ENCODE measurements around the gene CSNK1G1. TPM values are rescaled to one million over a fixed set of nuclear protein-coding genes. Genes with fewer than 3 reads are reported as not detected.

The CSNK1G1 gene
- total RNA-seq, 1 donor = 34.0 TPM

DNA sequence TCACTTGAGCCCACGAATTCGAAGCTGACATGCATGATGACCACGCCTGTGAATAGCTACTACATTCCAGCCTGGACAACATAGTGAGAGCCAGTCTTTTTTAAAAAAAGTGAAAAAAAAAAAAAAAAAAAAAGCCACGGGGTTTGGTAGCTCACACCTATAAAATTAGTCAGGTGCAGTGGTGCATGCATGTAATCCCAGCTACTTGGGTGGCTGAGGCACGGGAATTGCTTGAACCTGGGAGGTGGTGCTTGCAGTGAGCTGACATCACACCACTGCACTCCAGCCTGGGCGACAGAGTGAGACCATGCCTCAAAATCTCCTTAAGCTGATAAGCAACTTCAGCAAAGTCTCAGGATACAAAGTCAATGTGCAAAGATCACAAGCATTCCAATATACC is 44.4 kb downstream of the CSNK1G1 start:
- H3K36me3 ChIP-seq (ENCODE audit: insufficient read depth, low read length) = no peaks in the 10 kb centered on the region
- H3K4me3 ChIP-seq (ENCODE audit: insufficient read depth, low read length) = no peak overlapping the region
- H3K27me3 ChIP-seq (ENCODE audit: insufficient read depth, low read length) = no peaks in the 10 kb centered on the region
- peaks cover 15% of the 10 kb centered on the region for H4K20me1 ChIP-seq (ENCODE audit: insufficient read depth, low read length)
- no peak overlapping the region for H3K4me2 ChIP-seq (ENCODE audit: insufficient read depth, low read length)
- H3K4me1 ChIP-seq (ENCODE audit: insufficient read depth, low read length) = peaks cover 4% of the 10 kb centered on the region
- DNase-seq (ENCODE audit: insufficient read length, low spot score, missing footprints) = no peak
- H3K79me2 ChIP-seq (ENCODE audit: insufficient read depth, low read length) = peaks cover 71% of the 10 kb centered on the region
- no peak overlapping the region for H2AFZ ChIP-seq (ENCODE audit: low read length)
- TF ChIP-seq, protein P1, sequence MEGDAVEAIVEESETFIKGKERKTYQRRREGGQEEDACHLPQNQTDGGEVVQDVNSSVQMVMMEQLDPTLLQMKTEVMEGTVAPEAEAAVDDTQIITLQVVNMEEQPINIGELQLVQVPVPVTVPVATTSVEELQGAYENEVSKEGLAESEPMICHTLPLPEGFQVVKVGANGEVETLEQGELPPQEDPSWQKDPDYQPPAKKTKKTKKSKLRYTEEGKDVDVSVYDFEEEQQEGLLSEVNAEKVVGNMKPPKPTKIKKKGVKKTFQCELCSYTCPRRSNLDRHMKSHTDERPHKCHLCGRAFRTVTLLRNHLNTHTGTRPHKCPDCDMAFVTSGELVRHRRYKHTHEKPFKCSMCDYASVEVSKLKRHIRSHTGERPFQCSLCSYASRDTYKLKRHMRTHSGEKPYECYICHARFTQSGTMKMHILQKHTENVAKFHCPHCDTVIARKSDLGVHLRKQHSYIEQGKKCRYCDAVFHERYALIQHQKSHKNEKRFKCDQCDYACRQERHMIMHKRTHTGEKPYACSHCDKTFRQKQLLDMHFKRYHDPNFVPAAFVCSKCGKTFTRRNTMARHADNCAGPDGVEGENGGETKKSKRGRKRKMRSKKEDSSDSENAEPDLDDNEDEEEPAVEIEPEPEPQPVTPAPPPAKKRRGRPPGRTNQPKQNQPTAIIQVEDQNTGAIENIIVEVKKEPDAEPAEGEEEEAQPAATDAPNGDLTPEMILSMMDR (IDR thresholded peaks at IDR 0.05; ENCODE audit: extremely low read depth, low read depth, low read length) = no peak
- no peaks in the 10 kb centered on the region for H3K9me3 ChIP-seq (ENCODE audit: low read depth, low read length)
- no peak overlapping the region for H3K27ac ChIP-seq (ENCODE audit: low read depth, low read length)

DNA sequence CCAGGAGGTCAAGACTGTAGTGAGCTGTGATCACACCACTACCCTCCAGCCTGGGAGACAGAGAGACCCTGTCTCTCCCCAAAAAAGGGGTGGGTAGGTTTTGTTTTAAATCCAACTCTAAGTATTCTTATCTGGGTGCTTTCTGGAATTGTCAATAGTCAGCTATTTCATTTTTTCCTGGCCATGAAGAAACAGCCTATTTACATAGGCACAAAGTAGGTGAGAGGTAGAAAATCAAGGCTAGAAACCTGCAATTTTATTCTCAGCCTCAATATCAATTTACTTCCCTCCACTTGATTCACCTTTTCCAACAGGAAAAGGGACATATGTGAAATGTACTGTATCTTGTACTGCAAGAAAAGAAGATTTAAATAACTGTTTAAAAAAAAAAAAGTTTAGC is 45.9 kb downstream of the CSNK1G1 start:
- H4K20me1 ChIP-seq (ENCODE audit: insufficient read depth, low read length) = peaks cover 19% of the 10 kb centered on the region

GRCh38 chr15:64305261-64305660 is 50.7 kb downstream of the CSNK1G1 start:
- H3K27me3 ChIP-seq (ENCODE audit: insufficient read depth, low read length) = no peaks in the 10 kb centered on the region
- no peak overlapping the region for H3K27ac ChIP-seq (ENCODE audit: low read depth, low read length)
- H3K4me1 ChIP-seq (ENCODE audit: insufficient read depth, low read length) = no peaks in the 10 kb centered on the region
- H3K4me3 ChIP-seq (ENCODE audit: insufficient read depth, low read length) = no peak overlapping the region
- no peak overlapping the region for H3K4me2 ChIP-seq (ENCODE audit: insufficient read depth, low read length)
- H3K9me3 ChIP-seq (ENCODE audit: low read depth, low read length) = no peaks in the 10 kb centered on the region
- DNase-seq (ENCODE audit: insufficient read length, low spot score, missing footprints) = no peak
- no peak overlapping the region for H2AFZ ChIP-seq (ENCODE audit: low read length)
- TF ChIP-seq, protein P1 (IDR thresholded peaks at IDR 0.05; ENCODE audit: extremely low read depth, low read depth, low read length) = no peak
- H3K79me2 ChIP-seq (ENCODE audit: insufficient read depth, low read length) = peaks cover 69% of the 10 kb centered on the region
- peaks cover 16% of the 10 kb centered on the region for H4K20me1 ChIP-seq (ENCODE audit: insufficient read depth, low read length)
- peaks cover 6% of the 10 kb centered on the region for H3K36me3 ChIP-seq (ENCODE audit: insufficient read depth, low read length)

More for the DNA sequence above, 45.9 kb downstream of the CSNK1G1 start:
- no peak overlapping the region for H3K4me2 ChIP-seq (ENCODE audit: insufficient read depth, low read length)
- H3K27me3 ChIP-seq (ENCODE audit: insufficient read depth, low read length) = no peaks in the 10 kb centered on the region
- peaks cover 4% of the 10 kb centered on the region for H3K4me1 ChIP-seq (ENCODE audit: insufficient read depth, low read length)
- TF ChIP-seq, protein P1 (IDR thresholded peaks at IDR 0.05; ENCODE audit: extremely low read depth, low read depth, low read length) = no peak
- no peaks in the 10 kb centered on the region for H3K36me3 ChIP-seq (ENCODE audit: insufficient read depth, low read length)
- no peaks in the 10 kb centered on the region for H3K9me3 ChIP-seq (ENCODE audit: low read depth, low read length)
- H3K79me2 ChIP-seq (ENCODE audit: insufficient read depth, low read length) = peaks cover 73% of the 10 kb centered on the region
- DNase-seq (ENCODE audit: insufficient read length, low spot score, missing footprints) = no peak
- H3K4me3 ChIP-seq (ENCODE audit: insufficient read depth, low read length) = no peak overlapping the region
- no peak overlapping the region for H3K27ac ChIP-seq (ENCODE audit: low read depth, low read length)
- no peak overlapping the region for H2AFZ ChIP-seq (ENCODE audit: low read length)

GRCh38 chr15:64289550-64289949 is 66.4 kb downstream of the CSNK1G1 start:
- Histone ChIP-seq H3K4me2 (ENCODE audit: insufficient read depth, low read length) (no peak overlapping the region), H3K27me3 (ENCODE audit: insufficient read depth, low read length) (no peaks in the 10 kb centered on the region), H2AFZ (ENCODE audit: low read length) (no peak overlapping the region), H4K20me1 (ENCODE audit: insufficient read depth, low read length) (peaks cover 19% of the 10 kb centered on the region), H3K9me3 (ENCODE audit: low read depth, low read length) (no peaks in the 10 kb centered on the region), H3K27ac (ENCODE audit: low read depth, low read length) (no peak overlapping the region), H3K4me1 (ENCODE audit: insufficient read depth, low read length) (peaks cover 9% of the 10 kb centered on the region), H3K4me3 (ENCODE audit: insufficient read depth, low read length) (no peak overlapping the region), H3K36me3 (ENCODE audit: insufficient read depth, low read length) (no peaks in the 10 kb centered on the region), H3K79me2 (ENCODE audit: insufficient read depth, low read length) (peaks cover 71% of the 10 kb centered on the region)
- TF ChIP-seq, protein P1 (IDR thresholded peaks at IDR 0.05; ENCODE audit: extremely low read depth, low read depth, low read length) = no peak
- no peak for DNase-seq (ENCODE audit: insufficient read length, low spot score, missing footprints)

Measured in osteoblast (primary cell).